PC-9 (cell line): ENCODE results near the gene LAMA3.

Experiments used
- EZH2 ChIP-seq: fragments of 200-600 bp; sonication (generic); IDR thresholded peaks from 2 replicates; pipeline ENCODE4 v1.8.0; 2017; ENCODE audit warnings: antibody characterized with exemption, low read depth
- TF ChIP-seq, protein P1 (sequence below): fragments of 200-600 bp; sonication (generic); conservative IDR thresholded peaks from 2 replicates; pipeline ENCODE4 v1.6.1; 2017; ENCODE audit warnings: mixed run types, antibody characterized with exemption, mild to moderate bottlenecking, moderate library complexity

DNA sequence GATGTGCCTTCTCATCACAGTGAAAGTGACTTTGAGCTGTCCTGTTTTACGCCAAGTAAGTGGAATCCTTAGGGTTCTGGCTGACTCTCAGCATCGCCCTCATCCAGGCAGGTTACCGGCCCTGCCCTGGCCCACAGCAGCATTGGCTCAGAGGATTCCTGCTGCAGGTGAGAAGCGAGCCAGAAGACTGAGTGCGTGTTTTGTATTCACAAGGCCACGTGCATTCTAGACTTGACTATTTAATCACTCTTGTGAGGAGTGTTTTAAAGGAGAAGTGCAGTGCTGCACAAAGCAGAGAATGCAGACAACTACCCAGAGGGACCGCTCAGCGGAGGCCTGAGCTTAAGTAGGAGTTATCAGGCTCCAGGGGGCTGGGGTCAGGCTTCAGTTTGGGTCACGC lies 48.3 kb downstream of the LAMA3 start:
- TF ChIP-seq, protein P1, sequence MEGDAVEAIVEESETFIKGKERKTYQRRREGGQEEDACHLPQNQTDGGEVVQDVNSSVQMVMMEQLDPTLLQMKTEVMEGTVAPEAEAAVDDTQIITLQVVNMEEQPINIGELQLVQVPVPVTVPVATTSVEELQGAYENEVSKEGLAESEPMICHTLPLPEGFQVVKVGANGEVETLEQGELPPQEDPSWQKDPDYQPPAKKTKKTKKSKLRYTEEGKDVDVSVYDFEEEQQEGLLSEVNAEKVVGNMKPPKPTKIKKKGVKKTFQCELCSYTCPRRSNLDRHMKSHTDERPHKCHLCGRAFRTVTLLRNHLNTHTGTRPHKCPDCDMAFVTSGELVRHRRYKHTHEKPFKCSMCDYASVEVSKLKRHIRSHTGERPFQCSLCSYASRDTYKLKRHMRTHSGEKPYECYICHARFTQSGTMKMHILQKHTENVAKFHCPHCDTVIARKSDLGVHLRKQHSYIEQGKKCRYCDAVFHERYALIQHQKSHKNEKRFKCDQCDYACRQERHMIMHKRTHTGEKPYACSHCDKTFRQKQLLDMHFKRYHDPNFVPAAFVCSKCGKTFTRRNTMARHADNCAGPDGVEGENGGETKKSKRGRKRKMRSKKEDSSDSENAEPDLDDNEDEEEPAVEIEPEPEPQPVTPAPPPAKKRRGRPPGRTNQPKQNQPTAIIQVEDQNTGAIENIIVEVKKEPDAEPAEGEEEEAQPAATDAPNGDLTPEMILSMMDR, result no peak
- no peak for TF ChIP-seq EZH2
